GM13977 (cell line): Measurements from ENCODE around the gene TCAF2.
"Not testable (repeated sequence)": the region's sequence is repeated elsewhere in the genome, so short reads cannot be mapped to it uniquely, and the experiment has no call there.

Experiments
- DNase-seq: peaks from one replicate; pipeline ENCODE4 v3.0.0; 2012; ENCODE audit warnings: low spot score
- in situ Hi-C: fragments of 300-500 bp; cut with MboI; formaldehyde crosslinking; loops from one replicate; pipeline ENCODE4 v1.12.0; 2022; ENCODE audit warnings: low sequenced_read_pairs, low pct_unique_long_range_greater_than_20kb, mixed read lengths, inconsistent platforms; ENCODE audit not compliant: unreplicated experiment

The TCAF2 gene

DNA sequence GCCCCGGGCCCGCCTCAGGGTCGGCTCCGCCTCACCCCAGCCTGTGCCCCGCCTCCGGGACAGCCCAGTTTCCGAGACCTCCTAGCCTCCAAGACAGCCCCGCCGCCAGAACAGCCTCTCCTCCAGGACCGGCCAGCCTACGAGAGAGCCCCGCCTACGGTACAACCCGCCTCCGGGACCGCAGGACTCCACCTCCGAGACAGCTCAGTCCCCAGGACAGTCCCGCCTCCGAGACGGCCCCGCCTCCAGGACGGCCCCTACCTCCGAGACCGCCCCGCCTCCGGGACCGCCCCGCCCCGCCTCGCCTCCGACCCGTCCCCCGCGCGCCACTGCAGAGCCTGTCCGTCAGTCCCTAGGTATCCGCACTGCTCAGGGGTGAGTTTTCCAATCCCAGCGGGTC is at the start of gene TCAF2:
TSS of gene TCAF2 (plus strand) at position 329 of the 400 bp plus-strand sequence.
- DNase-seq, in situ Hi-C loops: not testable (repeated sequence)

DNA sequence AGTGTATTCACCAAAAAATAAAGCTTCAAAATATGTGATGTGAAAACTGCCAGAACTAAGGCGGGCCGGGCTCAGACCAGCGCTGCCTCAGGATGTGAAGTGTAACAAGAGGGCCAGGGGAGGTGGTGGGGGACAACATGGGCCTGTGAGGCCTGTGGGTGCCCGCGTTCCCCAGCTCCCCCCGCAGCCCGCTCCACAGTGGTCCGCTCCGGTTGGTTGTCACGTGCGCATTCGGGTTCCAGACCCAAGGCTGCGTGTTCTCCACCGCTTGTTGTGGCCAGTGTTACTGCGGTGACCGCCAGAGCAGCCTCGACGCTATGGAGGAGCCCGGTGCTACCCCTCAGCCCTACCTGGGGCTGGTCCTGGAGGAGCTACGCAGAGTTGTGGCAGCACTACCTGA is 49.3 kb upstream of the TCAF2 start, which contains the start of gene CTAGE15:
TSS of gene CTAGE15 (plus strand) at position 301 of the 400 bp plus-strand sequence. CDS start at position 318, 17 bp downstream.
- DNase-seq, in situ Hi-C loops: not testable (repeated sequence)

DNA sequence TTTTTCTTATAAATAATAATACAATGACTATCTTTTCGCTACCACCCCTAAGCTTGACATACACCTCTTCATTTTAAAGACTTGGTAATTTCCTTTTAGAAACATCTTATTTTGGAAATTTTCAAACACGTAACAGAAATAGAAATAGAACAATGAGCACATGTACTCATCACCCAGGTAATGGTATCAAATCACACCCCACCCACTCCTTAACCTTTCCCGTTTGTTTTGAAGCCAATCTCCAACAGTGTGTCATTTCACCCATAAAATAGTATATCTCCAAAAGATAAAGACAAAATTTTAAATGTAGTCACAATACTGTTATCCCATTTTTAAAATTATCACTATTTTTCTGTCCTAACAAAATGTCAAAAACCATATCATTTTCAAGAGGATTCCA is 32.6 kb upstream of the TCAF2 start:
- DNase-seq, in situ Hi-C loops: not testable (repeated sequence)

DNA sequence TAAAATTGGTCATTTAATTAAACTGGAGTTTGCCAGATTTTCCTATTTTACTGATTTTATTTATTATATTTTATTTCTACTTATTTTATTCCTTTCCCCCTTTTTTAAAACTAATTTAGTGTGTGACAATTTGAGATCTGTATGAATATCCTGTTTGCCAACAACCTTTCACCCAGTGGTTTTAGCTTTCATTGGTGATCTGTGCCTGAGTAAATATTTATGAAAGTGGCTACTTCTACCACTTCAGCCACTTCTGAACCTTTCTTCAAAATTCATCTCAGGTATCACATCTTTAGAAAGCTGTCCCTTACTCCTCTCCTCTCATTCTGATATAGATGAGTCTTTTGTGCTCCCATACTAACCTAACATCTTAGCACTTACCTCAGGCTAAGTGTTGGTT is 30.9 kb upstream of the TCAF2 start:
- DNase-seq, in situ Hi-C loops: not testable (repeated sequence)

DNA sequence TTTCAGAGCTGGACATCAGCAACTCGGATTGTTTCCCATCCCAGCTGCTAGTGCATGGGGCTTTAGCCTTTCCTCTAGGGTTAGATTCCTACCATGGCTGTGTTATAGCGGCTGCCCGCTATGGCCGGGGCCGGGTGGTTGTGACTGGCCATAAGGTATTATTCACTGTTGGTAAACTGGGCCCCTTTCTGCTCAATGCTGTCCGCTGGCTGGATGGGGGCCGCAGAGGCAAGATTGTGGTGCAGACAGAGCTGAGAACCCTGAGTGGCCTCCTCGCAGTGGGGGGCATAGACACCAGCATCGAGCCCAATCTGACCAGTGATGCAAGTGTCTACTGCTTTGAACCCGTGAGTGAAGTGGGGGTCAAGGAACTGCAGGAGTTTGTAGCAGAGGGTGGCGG is 22.7 kb upstream of the TCAF2 start:
- in situ Hi-C loops, DNase-seq: not testable (repeated sequence)

DNA sequence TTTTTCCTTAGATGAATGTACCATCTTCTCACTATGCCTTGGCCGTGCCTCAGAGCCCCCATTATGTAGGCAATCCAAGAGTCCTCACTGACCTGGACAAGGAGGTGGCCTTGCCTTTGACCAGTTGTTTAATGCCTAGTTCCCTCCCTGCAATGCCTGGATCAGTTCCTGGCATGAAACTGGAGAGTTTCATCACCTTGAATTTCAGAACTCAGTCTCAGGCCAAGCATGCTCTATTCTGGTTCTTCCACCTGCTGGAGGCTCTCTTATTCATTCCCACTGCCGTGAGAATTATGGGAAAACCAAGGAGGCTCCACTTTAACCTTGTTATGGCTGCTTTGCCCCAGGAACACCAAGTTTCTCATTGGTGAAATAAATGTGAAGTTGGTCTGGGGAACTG is 17.2 kb upstream of the TCAF2 start:
- DNase-seq, in situ Hi-C loops: not testable (repeated sequence)

DNA sequence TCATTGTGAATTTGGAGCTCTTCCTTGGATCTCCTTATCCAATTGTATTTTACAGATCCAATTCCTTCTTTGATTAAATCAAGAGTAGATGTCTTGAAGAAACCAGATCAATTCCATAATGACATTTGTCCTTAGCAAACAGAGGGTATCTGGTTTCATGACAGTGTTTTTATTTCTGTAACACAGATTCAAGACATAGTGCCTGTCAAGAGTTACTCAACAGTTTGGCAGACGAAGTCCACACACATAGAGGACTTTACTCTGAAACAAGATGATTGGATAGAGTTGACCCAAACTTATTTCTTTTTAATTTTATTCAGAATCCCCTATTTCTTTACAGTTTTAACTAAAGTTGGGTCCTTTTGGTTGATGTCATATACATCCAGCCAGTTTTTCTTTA is 14.7 kb upstream of the TCAF2 start:
- in situ Hi-C loops, DNase-seq: not testable (repeated sequence)

DNA sequence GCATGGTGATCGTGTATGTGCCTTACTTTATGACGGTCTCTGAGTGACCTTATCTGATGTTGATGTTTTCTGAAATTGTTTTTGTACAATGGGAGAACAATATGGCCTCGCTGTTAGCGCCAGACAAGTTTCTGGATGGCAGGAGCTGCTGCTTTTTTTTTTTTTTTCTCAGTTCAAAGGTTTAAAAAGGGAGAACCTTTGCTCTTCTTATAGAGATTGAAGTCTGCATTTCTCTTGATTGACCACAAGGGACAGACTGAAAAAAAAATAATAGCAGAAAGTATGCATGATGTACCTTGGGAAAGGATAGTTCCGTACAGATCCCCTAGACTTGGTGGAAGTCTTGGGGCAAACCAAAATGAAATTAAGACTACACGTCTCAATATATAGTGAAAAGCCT is 5.2 kb upstream of the TCAF2 start:
- DNase-seq, in situ Hi-C loops: not testable (repeated sequence)

DNA sequence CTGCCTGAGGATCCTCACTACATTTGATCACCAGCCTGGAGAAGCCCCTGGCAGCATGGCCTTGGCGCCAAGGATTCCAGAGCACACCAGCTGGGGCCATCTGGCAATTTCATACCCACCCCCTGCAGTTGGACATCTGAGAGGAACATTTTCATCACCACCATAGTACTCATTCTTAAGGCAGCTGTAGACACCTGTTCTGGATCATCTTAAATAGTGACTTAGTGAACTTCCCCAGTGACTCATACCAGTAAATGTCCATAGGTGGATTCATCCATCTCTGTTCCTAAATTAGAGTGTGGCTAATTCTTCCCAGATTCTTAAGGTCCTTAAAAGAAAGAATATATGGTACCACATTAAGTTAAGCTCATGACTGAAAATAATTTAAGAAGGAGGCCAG is 3.6 kb upstream of the TCAF2 start:
- in situ Hi-C loops, DNase-seq: not testable (repeated sequence)

DNA sequence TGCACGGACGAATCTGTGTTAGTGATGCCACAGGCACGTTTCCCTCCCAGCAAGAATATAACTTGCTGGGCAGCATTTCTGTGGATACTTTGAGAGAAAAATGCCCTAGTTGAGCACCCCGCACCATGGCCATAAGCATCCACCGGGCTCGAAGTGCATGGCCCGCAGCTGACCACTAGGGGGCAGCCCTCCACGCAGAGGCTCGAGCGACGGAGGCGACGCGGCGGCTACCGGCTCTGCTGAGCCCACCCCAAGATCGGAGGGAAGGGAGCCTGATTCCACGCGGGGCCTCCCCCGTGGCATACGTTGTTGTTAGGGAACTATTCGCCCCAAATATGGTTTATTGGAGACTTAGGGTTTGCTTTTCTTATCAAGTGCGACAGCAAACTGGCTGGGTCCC is 716 bp upstream of the TCAF2 start:
- DNase-seq, in situ Hi-C loops: not testable (repeated sequence)

DNA sequence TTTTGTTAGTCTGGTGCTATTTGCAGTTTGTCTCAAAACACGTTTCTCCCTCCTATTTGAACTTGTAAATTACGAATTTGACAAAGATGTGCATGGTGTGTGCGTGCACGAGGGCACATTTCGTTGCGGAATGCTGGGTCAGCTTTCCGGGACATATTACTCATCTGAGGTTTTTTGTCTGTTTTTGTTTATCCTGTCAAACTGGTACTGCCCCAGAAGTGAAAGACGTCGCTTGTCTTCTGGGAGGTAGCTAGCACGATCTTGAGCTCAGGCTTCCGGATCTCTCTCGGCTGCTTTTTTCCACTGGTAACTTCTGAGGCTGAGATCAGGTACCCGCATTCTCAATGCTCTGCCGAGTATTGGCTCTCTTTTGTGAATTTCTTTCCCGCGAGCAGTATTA is 401 bp downstream of the TCAF2 start:
- DNase-seq, in situ Hi-C loops: not testable (repeated sequence)

DNA sequence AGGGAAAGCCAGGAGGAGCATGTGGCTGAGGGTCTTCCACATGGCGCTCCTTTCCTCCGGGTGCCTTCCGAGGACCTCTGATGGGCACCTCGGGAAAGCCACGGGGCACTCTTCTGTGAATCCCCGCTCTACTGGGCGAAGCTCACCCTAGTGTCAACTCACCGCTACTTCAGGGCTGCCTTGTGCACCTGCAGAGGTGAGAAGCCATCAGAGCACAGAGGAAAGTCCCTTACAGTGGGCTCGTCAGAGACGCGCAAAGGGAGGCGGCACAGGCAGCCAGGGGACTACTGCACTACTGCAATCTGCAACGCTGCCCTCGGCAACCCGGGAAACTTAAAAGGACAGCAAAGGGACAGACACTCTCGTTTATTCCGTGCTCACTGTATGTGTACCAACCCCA is 1.4 kb downstream of the TCAF2 start:
- DNase-seq, in situ Hi-C loops: not testable (repeated sequence)

DNA sequence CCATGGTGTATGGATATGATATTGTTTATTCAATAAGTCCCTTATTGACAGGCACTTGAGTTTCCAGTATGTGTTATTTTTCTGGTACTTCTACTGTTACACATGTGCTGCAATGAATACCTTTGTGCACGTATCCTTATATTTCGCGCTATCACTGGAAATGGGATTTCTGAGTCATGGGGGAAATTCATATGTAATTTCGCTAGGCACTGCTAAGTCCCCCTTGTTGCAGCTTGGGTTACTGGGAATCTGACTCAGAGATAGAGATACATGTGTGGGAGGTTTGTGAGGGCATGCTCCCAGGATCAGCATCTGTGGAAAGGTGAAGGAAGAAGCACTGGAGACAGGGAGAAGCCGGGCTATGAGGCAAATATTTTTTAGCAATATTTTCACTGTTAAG is 9.9 kb downstream of the TCAF2 start:
- in situ Hi-C loops, DNase-seq: not testable (repeated sequence)

DNA sequence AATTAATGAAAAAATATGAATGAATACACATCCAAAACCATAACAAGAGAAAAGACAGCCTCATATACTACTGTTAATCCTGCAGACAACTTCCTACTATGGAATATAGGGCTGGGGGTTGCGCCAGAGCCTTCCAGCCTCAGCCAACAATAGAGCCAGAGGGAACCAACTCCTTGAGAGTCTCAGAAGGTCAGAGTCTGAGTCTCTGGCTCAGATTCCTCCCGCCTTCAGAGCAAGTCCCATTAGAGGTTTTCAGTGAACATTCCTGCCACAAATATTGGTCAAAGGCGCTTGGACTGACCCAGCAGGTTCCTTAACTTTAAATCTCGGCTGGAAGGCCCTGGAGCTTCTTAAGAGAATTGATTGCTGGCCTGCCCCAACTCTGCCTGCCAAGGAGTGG is 11.7 kb downstream of the TCAF2 start:
- in situ Hi-C loops, DNase-seq: not testable (repeated sequence)

DNA sequence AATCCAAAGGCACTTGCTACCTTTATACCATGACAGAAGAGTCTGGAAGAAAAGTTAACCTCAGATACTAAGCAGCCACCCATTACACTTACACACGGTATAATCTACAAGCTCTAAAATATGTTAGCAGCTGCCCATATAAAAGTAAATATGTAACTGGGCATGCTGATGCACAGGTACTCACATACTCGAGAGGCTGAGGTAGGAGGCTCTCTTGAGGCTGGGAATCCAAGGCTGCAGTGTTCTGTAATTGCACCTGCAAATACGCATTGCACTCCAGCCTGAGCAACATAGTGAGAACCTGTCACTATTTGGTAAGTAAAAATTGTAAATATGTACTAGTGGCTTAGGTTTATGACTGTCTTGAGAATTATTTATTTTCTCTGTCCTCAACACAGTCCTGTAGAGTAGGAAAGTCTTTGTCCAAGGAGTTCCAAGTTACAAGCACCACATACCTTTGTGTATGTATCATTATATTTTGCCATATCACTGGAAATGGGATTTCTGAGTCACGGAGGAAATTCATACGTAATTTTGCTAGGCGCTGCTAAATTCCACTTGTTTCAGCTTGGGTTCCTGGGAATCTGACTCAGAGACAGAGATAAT is 12.3 kb downstream of the TCAF2 start:
- in situ Hi-C loops, DNase-seq: not testable (repeated sequence)

DNA sequence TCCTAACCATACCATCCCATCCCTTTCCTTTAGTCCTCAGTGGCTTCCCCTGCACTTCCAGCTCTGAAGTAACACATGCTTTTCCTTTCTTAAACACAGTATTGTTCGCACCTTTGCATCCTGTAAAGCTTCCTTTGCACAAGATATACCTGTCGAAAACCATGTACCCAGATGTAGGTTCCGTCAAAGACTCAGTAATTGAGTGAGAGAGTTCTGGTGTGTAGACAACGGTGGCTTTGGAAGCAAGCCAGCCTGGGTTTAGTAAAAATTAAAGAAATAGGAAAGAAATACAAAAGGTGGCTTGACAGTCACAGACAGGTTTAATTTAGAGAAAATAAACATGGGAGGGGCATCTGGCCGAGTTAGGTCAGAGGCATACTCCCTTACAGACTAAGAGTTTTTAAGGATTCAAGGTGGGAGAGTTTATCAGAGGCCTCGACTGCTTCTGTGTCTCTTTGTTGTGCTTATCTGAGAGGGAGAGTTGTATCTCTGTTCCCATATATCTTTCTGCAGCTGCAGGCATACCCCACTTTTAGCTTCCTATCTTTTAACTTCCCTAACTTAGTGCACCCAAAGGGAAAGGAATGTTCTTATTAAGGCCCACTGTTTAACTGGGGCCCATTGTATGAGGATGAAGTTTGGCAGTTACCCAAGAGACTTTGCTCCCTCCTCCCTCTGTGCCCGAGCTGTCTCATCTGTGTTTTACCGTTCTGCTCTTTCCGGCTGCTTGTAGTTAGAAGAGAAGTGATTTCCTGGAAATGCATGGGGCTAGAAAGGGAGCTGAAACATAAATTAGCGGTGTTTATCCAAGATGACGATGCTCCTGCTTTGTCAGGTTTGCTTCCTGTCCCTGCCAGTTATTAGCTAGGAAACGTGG is 14.8 kb downstream of the TCAF2 start:
- DNase-seq, in situ Hi-C loops: not testable (repeated sequence)

DNA sequence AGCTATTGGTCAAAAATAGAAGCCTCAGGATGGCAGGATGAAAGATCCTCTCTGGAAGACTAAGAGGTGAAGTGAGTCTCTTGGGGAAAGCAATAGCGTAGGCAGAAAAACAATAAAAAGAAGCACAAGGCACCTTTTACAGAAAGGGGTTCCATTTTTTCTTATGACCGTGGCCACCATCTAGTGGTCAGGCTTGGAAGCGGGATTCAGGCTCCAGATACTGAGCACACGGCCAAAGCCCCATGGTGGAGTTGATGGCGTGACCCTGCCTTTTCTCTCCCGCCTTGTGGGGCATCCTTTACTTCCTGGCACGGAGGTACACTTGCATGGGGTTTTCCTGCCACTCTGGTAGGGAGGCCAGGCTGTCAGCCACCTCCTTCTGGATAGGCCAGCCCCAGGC is 18.6 kb downstream of the TCAF2 start:
- DNase-seq, in situ Hi-C loops: not testable (repeated sequence)

DNA sequence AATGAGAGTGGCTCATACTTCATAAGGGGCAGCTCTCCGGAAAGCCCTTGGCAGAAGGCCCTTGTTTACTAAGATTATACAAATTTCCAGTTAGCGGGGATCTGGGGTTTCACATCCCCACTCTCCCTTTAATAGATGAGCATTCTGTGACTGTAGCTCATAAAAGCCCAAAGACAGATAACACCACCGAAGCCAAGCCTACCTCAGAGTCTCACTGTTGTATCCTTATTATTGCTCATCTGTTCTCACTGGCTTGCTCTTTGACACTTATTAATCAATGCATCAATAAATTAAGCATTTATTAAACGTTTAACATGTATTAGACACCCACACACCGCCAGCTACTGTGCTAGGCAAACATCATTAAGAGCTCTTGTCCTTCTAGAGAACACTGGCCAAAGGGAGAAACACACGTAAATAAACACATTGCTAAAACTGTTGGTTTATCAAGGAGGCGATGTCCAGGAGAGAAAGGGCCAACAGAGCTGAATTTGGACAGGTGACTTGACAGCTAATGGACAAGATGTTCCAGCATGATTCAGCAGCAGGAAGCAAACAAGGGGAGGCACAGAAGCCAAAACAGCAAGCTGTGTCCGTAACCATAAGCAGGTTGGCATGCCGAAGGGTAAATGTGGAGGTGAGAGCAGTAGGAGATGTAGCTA is 19.9 kb downstream of the TCAF2 start:
- in situ Hi-C loops, result not testable (repeated sequence)

More for the DNA sequence above, 19.9 kb downstream of the TCAF2 start:
- DNase-seq, result not testable (repeated sequence)
